PFSK-1 (cell line): ENCODE results near the gene MPP3.

Experiments
- FOXP2 ChIP-seq: optimal IDR thresholded peaks from 2 replicates; pipeline ENCODE3; 2011; ENCODE audit warnings: borderline replicate concordance, control low read depth, inconsistent platforms; ENCODE audit not compliant: insufficient read depth; ENCODE audit errors: extremely low read length, extremely low read depth
- POLR2AphosphoS5 ChIP-seq: IDR thresholded peaks from 2 replicates; pipeline ENCODE4 v1.6.1; 2012; ENCODE audit warnings: low read depth, mild to moderate bottlenecking, control low read depth, low read length, moderate library complexity
- SIN3A ChIP-seq: IDR thresholded peaks from 2 replicates; pipeline ENCODE4 v1.6.1; 2012; ENCODE audit warnings: mild to moderate bottlenecking, low read length, moderate library complexity, borderline replicate concordance; ENCODE audit not compliant: insufficient read depth
- TAF1 ChIP-seq: IDR thresholded peaks from 2 replicates; pipeline ENCODE4 v1.6.1; 2012; ENCODE audit warnings: low read length, control low read depth, borderline replicate concordance; ENCODE audit not compliant: insufficient read depth
- TF ChIP-seq, protein P1 (sequence below), 2 experiments: IDR thresholded peaks; 2 replicates each; pipeline versions ENCODE4 v1.6.1 to v1.8.0; 2011 to 2012; ENCODE audit warnings: low read depth in 2 of 2, low read length in 2 of 2, control low read depth in 1 of 2, inconsistent platforms in 1 of 2, mild to moderate bottlenecking in 1 of 2, moderate library complexity in 1 of 2; ENCODE audit not compliant: insufficient read depth in 1 of 2

Gene MPP3

DNA sequence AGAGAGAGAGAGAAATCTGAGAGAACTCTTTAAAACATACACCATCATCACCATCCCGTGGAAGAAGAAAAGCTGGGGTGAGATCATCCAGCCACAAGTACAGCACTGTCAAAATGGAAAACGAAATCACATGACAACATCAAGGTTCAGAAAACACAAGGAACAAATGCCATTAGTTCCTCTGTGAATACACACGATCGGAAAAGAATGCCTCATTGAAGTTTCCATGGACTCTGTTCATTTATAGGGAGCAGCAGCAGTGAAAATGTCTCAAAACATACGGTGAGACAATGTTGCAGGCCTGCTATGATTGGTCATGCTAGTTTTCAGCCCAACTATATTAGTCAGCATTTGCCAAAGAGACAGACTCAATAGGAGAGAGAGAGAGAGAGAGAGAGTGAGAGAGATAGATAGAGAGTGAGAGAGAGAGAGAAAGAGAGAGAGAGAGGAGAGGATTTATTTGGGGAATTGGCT lies 48.3 kb downstream of the MPP3 start:
- TF ChIP-seq TAF1 (no peak), SIN3A (no peak), FOXP2 (no peak), POLR2AphosphoS5 (no peak)
- TF ChIP-seq, protein P1, sequence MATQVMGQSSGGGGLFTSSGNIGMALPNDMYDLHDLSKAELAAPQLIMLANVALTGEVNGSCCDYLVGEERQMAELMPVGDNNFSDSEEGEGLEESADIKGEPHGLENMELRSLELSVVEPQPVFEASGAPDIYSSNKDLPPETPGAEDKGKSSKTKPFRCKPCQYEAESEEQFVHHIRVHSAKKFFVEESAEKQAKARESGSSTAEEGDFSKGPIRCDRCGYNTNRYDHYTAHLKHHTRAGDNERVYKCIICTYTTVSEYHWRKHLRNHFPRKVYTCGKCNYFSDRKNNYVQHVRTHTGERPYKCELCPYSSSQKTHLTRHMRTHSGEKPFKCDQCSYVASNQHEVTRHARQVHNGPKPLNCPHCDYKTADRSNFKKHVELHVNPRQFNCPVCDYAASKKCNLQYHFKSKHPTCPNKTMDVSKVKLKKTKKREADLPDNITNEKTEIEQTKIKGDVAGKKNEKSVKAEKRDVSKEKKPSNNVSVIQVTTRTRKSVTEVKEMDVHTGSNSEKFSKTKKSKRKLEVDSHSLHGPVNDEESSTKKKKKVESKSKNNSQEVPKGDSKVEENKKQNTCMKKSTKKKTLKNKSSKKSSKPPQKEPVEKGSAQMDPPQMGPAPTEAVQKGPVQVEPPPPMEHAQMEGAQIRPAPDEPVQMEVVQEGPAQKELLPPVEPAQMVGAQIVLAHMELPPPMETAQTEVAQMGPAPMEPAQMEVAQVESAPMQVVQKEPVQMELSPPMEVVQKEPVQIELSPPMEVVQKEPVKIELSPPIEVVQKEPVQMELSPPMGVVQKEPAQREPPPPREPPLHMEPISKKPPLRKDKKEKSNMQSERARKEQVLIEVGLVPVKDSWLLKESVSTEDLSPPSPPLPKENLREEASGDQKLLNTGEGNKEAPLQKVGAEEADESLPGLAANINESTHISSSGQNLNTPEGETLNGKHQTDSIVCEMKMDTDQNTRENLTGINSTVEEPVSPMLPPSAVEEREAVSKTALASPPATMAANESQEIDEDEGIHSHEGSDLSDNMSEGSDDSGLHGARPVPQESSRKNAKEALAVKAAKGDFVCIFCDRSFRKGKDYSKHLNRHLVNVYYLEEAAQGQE (IDR thresholded peaks at IDR 0.05; ENCODE audit: insufficient read depth in 1 of 2, low read depth in 2 of 2, low read length in 2 of 2), result no peak

DNA sequence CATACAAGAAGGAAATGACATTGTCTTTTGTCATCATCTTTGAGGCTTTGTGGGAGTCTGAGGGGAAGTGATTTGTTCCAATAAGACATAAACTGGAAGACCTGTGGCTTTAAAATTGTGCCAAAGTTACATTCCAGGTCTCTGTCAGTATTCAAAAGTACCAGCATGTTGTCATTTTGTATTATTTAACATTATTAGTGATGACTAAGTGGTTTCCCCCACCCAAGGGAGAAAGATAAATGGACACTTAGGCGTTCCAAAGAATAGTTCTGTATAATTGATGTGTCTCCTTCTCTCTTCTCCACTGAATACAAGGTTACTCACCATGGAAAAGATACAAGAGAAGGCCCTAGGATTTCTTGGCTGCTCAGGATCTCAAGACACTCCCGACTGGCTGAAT lies 48.9 kb downstream of the MPP3 start:
- no peak for TF ChIP-seq SIN3A

DNA sequence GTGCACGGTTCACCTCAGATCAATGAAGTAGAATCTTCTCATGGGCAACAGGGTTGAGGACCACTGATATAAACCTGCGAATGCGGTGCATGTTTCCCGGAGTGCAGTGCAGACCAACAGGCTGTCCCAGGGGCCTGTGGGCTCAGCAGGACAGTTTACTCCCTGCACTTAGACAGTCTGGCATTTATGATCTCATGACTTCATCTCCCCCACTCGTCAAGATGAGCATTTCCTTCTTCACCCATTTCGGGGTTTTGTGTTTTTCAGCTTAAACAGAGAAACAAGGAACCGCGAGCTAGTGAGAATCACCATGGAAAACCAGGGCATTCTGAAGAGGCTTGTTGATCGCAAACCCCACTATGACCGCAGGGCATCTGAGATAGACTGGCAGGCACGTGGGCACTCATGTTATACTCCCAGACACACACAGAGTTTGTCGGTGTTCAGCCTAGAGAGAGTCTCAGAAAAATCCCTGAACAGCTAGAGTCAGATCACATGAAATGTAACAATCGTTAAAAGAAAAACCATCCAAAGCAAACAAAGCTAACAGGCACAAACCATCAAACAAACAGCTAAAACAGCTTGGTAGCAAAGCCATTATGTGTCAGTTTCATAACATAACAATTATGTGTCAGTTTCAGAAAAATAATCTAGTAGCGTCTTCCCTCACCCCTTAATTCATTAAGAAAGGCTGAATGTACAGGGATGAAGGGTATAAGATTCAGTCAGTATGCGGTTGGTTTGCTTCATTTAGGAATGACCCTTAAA lies 49.8 kb downstream of the MPP3 start:
- no peak for TF ChIP-seq SIN3A
- TF ChIP-seq FOXP2, result no peak

DNA sequence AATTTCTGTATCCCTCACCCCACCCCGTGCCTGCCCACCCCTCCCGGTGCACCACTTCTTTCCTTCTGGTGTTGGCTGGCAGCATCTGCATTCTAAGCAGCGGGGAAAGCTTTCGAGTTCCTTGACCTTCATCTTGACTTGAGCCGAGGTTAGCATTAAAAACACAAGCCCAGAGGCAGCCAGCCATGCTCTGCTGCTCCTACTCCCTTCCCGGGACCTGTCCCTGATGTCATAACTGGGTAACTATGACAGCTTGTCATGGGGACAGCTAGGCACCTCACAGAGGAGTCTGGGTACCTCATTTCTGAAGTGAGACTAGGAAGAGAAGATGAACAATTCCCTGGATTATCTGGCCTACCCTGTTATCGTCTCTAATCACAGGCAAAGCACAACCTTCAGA lies 52.8 kb downstream of the MPP3 start, which contains the start of gene CFAP97D1:
Gene CFAP97D1 (plus strand): TSS at position 301 of the 400 bp plus-strand sequence. CDS start 28 bp downstream, at position 329.
- TF ChIP-seq FOXP2 (no peak), POLR2AphosphoS5 (no peak), TAF1 (no peak), SIN3A (no peak)
- TF ChIP-seq, protein P1 (IDR thresholded peaks at IDR 0.05; ENCODE audit: insufficient read depth in 1 of 2, low read depth in 2 of 2, low read length in 2 of 2), result no peak

DNA sequence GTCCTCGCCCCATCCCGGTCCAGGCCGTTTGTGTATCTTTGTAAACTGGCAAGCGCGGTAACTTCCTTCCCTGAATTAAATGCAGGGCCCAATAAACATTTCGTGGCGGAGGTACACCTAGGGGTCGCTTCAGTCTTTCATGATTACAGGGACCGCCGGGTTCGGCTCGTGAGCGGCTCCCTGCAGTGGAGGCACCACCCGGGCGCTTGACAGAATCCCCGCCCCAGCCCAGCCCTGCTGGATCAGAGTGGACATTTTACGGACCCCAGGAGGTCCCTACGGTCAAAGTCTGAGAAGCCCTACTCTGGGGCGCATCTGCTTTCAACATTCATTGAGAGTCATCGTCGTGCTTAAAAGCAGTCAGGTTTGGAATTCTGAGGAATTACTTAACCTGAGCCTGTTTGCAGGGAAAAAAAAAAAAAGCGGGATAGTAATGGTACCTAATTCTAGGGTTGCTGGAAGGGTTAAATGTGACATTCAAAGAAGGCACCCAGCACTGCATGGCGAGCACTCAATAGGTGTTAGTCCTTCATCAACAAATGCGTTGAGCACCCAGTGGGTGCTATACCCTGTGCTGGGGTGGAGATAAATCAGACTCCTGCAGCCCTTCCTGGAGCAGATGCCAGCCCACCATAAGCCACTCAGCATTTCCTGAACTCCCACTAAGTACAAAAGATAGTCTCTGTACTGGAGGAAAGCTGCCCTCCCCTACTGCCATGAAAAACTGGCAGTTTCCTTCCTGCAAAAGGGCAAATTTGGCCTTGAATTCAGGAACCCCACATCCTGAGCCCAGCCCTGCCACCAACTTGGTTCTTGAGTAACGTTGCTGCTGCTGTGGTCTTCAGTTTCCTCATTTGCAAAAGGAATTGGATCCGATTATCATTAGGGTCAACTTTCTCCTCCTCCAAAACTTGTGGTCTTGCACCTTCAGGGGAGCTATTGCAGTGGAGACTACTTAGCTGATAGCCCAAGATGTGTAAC lies 53.5 kb downstream of the MPP3 start:
- no peak for TF ChIP-seq POLR2AphosphoS5
- no peak for TF ChIP-seq TAF1
- TF ChIP-seq FOXP2, result no peak
- TF ChIP-seq, protein P1 (IDR thresholded peaks at IDR 0.05; ENCODE audit: insufficient read depth in 1 of 2, low read depth in 2 of 2, low read length in 2 of 2), result no peak
- no peak for TF ChIP-seq SIN3A
